GM12892 (cell line): Measurements from ENCODE around the gene KCTD17.

Experiments
- POLR2A ChIP-seq: IDR thresholded peaks from 2 replicates; pipeline ENCODE4 v1.6.1; 2011; ENCODE audit warnings: low read depth, low read length, control low read depth
- POLR2AphosphoS5 ChIP-seq: IDR thresholded peaks from 2 replicates; pipeline ENCODE4 v1.6.1; 2011; ENCODE audit warnings: low read depth, low read length, control low read depth
- TAF1 ChIP-seq: IDR thresholded peaks from 2 replicates; pipeline ENCODE4 v1.6.1; 2011; ENCODE audit warnings: low read depth, mild to moderate bottlenecking, control low read depth, low read length, borderline replicate concordance

DNA sequence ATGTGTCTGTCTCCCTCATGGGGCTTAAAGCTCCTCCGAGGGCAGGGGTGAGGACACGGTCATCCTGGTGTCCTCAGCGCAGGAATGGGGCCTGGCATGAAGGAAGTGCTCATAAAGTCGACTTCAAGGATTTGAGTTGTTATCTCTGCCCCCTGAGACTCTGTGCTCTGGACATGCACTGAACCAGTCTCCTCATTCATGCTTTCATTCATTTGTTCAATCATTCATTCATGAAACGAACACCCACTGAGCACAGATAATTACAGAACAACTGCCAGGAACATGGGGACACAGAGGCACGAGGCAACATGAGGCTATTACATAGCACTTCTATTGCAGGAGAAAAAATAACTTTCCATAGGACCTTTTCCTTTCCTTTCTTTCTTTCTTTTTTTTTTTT lies 41.5 kb downstream of the KCTD17 start:
- TF ChIP-seq TAF1 = no peak
- TF ChIP-seq POLR2A = no peak
- TF ChIP-seq POLR2AphosphoS5 = no peak
